ENCODE results near the gene EP400.
"Not testable (repeated sequence)": the region's sequence is repeated elsewhere in the genome, so short reads cannot be mapped to it uniquely, and the experiment has no call there.

The EP400 gene

GRCh38 chr12:132049876-132050275, 100.1 kb downstream of the EP400 start:
- Histone ChIP-seq H3K4me3 (ENCODE audit: low read depth, low read length) (no peak overlapping the region), H3K27me3 (ENCODE audit: insufficient read depth, low read depth, severe bottlenecking) (no peaks in the 10 kb centered on the region), H3K9me3 (ENCODE audit: severe bottlenecking) (peaks cover 3% of the 10 kb centered on the region), H3K27ac (peak overlapping the region; percentile 19), H3K36me3 (peaks cover 74% of the 10 kb centered on the region)
- peak; percentile 68 for DNase-seq
- no peak for TF ChIP-seq CTCF (IDR thresholded peaks at IDR 0.05; ENCODE audit: low read depth, low read length)

- H3K36me3 ChIP-seq: peaks cover 70% of the 10 kb centered on the region
- TF ChIP-seq CTCF (IDR thresholded peaks at IDR 0.05; ENCODE audit: low read depth, low read length): peak; percentile 54
These were observed 102.0 kb downstream of the EP400 start for GRCh38 chr12:132051718-132052117.

GRCh38 chr12:132052196-132052932, 102.6 kb downstream of the EP400 start:
- TF ChIP-seq CTCF (IDR thresholded peaks at IDR 0.05; ENCODE audit: low read depth, low read length): no peak
- Histone ChIP-seq H3K9me3 (ENCODE audit: severe bottlenecking) (peaks cover 3% of the 10 kb centered on the region), H3K36me3 (peaks cover 72% of the 10 kb centered on the region), H3K27ac (no peak overlapping the region), H3K4me3 (ENCODE audit: low read depth, low read length) (no peak overlapping the region), H3K27me3 (ENCODE audit: insufficient read depth, low read depth, severe bottlenecking) (no peaks in the 10 kb centered on the region)
- no peak for DNase-seq

More at GRCh38 chr12:132051718-132052117, 102.0 kb downstream of the EP400 start:
- H3K27ac ChIP-seq; H3K9me3 ChIP-seq (ENCODE audit: severe bottlenecking); H3K27me3 ChIP-seq (ENCODE audit: insufficient read depth, low read depth, severe bottlenecking); H3K4me3 ChIP-seq (ENCODE audit: low read depth, low read length): not testable (repeated sequence)
- peak; percentile 66 for DNase-seq

- peaks cover 3% of the 10 kb centered on the region for H3K9me3 ChIP-seq (ENCODE audit: severe bottlenecking)
- no peak for TF ChIP-seq CTCF (IDR thresholded peaks at IDR 0.05; ENCODE audit: low read depth, low read length)
- H3K4me3 ChIP-seq (ENCODE audit: low read depth, low read length): no peak overlapping the region
- H3K36me3 ChIP-seq: peaks cover 77% of the 10 kb centered on the region
- no peaks in the 10 kb centered on the region for H3K27me3 ChIP-seq (ENCODE audit: insufficient read depth, low read depth, severe bottlenecking)
- DNase-seq: no peak
- H3K27ac ChIP-seq: no peak overlapping the region
These were observed 103.9 kb downstream of the EP400 start for GRCh38 chr12:132053338-132054330.

GRCh38 chr12:132054983-132055382, 105.2 kb downstream of the EP400 start:
- no peak for TF ChIP-seq CTCF (IDR thresholded peaks at IDR 0.05; ENCODE audit: low read depth, low read length)
- Histone ChIP-seq H3K36me3 (peaks cover 72% of the 10 kb centered on the region), H3K27ac (no peak overlapping the region)

More at GRCh38 chr12:132054983-132055382, 105.2 kb downstream of the EP400 start:
- Histone ChIP-seq H3K4me3 (ENCODE audit: low read depth, low read length) (no peak overlapping the region), H3K9me3 (ENCODE audit: severe bottlenecking) (peaks cover 3% of the 10 kb centered on the region), H3K27me3 (ENCODE audit: insufficient read depth, low read depth, severe bottlenecking) (no peaks in the 10 kb centered on the region)
- no peak for DNase-seq
